Keratinocyte (primary cell): Measurements from ENCODE around the gene EPHB1. TPM values are rescaled to one million over a fixed set of nuclear protein-coding genes. Genes with fewer than 3 reads are reported as not detected.

Experiments used
- DNase-seq: peaks from one replicate; pipeline ENCODE4 v3.0.0-alpha.2; 2011; ENCODE audit warnings: low read depth, missing footprints, low spot score
- FAIRE-seq: peaks from 2 replicates; lab custom pipeline; 2011; peaks lifted over from hg19 to GRCh38; lab: Jason Lieb, UNC
- H2AFZ ChIP-seq: 2 replicates; pipeline ENCODE4 v1.6.0; 2012; ENCODE audit warnings: low read length, control low read depth, inconsistent platforms; ENCODE audit not compliant: control insufficient read depth
- H3K27ac ChIP-seq: 2 replicates; pipeline ENCODE4 v1.5.1; 2011; ENCODE audit warnings: low read length; ENCODE audit not compliant: control insufficient read depth, insufficient read depth
- H3K27me3 ChIP-seq: 3 replicates; pipeline ENCODE4 v1.6.0; 2011; ENCODE audit warnings: low read length; ENCODE audit not compliant: control insufficient read depth, insufficient read depth; ENCODE audit errors: extremely low read depth
- H3K36me3 ChIP-seq, 2 experiments: 2 replicates in 1 of 2; 3 replicates in 1 of 2; pipeline ENCODE4 v1.5.1; 2011; ENCODE audit warnings: low read length in 2 of 2, mild to moderate bottlenecking in 1 of 2; ENCODE audit not compliant: control insufficient read depth in 2 of 2, insufficient read depth in 2 of 2; ENCODE audit errors: extremely low read depth in 1 of 2
- H3K4me1 ChIP-seq: 3 replicates; pipeline ENCODE4 v1.5.1; 2011; ENCODE audit warnings: low read length; ENCODE audit not compliant: control insufficient read depth, insufficient read depth; ENCODE audit errors: extremely low read depth
- H3K4me2 ChIP-seq: 3 replicates; pipeline ENCODE4 v1.6.0; 2011; ENCODE audit warnings: low read depth, low read length; ENCODE audit not compliant: control insufficient read depth, insufficient read depth; ENCODE audit errors: extremely low read depth
- H3K4me3 ChIP-seq, 3 experiments: fragments of 200-600 bp in 1 of 3; sonication (generic) in 1 of 3; 2 replicates in 2 of 3; 3 replicates in 1 of 3; pipeline ENCODE4 v1.5.1; 2011 to 2016; ENCODE audit warnings: low read length in 3 of 3, mild to moderate bottlenecking in 3 of 3, control low read depth in 2 of 3, inconsistent platforms in 1 of 3, low read depth in 1 of 3, mixed read lengths in 1 of 3, mixed run types in 1 of 3, moderate library complexity in 1 of 3; ENCODE audit not compliant: control insufficient read depth in 2 of 3, insufficient read depth in 2 of 3; ENCODE audit errors: extremely low read depth in 1 of 3
- H3K79me2 ChIP-seq: 2 replicates; pipeline ENCODE4 v1.6.0; 2012; ENCODE audit warnings: low read length; ENCODE audit not compliant: control insufficient read depth, insufficient read depth
- H3K9ac ChIP-seq: 3 replicates; pipeline ENCODE4 v1.6.0; 2011; ENCODE audit warnings: low read length; ENCODE audit not compliant: control insufficient read depth, insufficient read depth; ENCODE audit errors: extremely low read depth
- H3K9me1 ChIP-seq: 3 replicates; pipeline ENCODE4 v1.6.0; 2011; ENCODE audit warnings: low read length; ENCODE audit not compliant: control insufficient read depth, insufficient read depth; ENCODE audit errors: extremely low read depth
- H3K9me3 ChIP-seq: 2 replicates; pipeline ENCODE4 v1.5.1; 2012; ENCODE audit warnings: low read depth, low read length; ENCODE audit not compliant: control insufficient read depth
- H4K20me1 ChIP-seq: 3 replicates; pipeline ENCODE4 v1.6.0; 2011; ENCODE audit warnings: low read length; ENCODE audit not compliant: control insufficient read depth, insufficient read depth; ENCODE audit errors: extremely low read depth
- EZH2 ChIP-seq: IDR thresholded peaks from one replicate; pipeline ENCODE4 v1.6.1; 2012; ENCODE audit warnings: inconsistent platforms, mild to moderate bottlenecking, low read length, moderate library complexity
- dilution Hi-C: fragments of 300-500 bp; cut with MboI; formaldehyde crosslinking; loops from one replicate; pipeline ENCODE4 v1.7.0; 2020; ENCODE audit warnings: low sequenced_read_pairs; ENCODE audit not compliant: extremely low pct_ligation_motif_present
- polyA plus RNA-seq, 5 experiments: library from polyadenylated mRNA; depleted of rRNA in 3 of 5; stranded (reverse) in 3 of 5; stranded (forward) in 1 of 5; unstranded in 1 of 5; fragments of >200 nt; gene quantifications; 1 replicate in 1 of 5; 2 replicates in 3 of 5; 3 replicates in 1 of 5; pipeline versions ENCODE4 v1.2.1 to v1.2.3, GENCODE V29; 2011 to 2012; ENCODE audit warnings: missing spikeins in 2 of 5, low read depth in 1 of 5, low replicate concordance in 1 of 5
- TF ChIP-seq, protein P1 (sequence below), 3 experiments: IDR thresholded peaks in 1 of 3; conservative IDR thresholded peaks in 1 of 3; optimal IDR thresholded peaks in 1 of 3; 2 replicates in 2 of 3; 3 replicates in 1 of 3; pipeline versions ENCODE3 to v1.5.1; 2011; ENCODE audit warnings: low read length in 3 of 3, mild to moderate bottlenecking in 3 of 3, moderate library complexity in 2 of 3, control low read depth in 1 of 3, inconsistent platforms in 1 of 3; ENCODE audit not compliant: insufficient read depth in 2 of 3; ENCODE audit errors: extremely low read depth in 1 of 3

EPHB1 gene
- polyA plus RNA-seq, 1 donor (not counting 4 experiments of a cell fraction or from before 2014, with no cell fraction given) = 0.01 TPM

DNA sequence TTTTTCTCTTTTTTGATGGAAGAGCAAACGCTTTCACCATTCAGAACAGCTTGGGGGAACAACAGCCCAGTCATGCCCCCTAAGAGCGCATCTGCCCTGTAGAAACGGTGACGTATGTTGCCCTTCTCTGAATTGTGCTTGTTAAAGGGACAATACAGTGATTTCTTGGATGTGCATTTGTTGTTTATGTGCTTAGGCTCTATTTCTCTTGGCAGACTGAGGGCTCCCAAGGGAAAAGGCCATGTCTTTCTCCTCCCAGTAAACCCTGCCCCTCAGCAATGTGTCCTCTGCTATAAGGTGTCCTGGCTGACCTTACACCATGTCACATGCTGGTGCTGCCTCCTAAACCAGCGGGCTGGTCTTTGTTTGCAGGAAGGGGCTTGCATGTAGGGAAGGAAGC is 346.1 kb downstream of the EPHB1 start:
- Histone ChIP-seq H3K9me3 (no peaks in the 10 kb centered on the region), H4K20me1 (no peaks in the 10 kb centered on the region), H3K9me1 (no peaks in the 10 kb centered on the region), H3K27me3 (no peaks in the 10 kb centered on the region), H3K4me3 (no peak overlapping the region), H3K36me3 (no peaks in the 10 kb centered on the region), H3K4me2 (no peak overlapping the region), H3K79me2 (no peaks in the 10 kb centered on the region), H3K4me1 (no peaks in the 10 kb centered on the region), H3K9ac (no peak overlapping the region), H2AFZ (no peak overlapping the region), H3K27ac (no peak overlapping the region)
- FAIRE-seq = no peak
- no peak for DNase-seq
- dilution Hi-C loops = no loop called here
- no peak for TF ChIP-seq EZH2
- TF ChIP-seq, protein P1, sequence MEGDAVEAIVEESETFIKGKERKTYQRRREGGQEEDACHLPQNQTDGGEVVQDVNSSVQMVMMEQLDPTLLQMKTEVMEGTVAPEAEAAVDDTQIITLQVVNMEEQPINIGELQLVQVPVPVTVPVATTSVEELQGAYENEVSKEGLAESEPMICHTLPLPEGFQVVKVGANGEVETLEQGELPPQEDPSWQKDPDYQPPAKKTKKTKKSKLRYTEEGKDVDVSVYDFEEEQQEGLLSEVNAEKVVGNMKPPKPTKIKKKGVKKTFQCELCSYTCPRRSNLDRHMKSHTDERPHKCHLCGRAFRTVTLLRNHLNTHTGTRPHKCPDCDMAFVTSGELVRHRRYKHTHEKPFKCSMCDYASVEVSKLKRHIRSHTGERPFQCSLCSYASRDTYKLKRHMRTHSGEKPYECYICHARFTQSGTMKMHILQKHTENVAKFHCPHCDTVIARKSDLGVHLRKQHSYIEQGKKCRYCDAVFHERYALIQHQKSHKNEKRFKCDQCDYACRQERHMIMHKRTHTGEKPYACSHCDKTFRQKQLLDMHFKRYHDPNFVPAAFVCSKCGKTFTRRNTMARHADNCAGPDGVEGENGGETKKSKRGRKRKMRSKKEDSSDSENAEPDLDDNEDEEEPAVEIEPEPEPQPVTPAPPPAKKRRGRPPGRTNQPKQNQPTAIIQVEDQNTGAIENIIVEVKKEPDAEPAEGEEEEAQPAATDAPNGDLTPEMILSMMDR (optimal IDR thresholded peaks at IDR 0.05 in 1 of 3, IDR thresholded peaks at IDR 0.05 in 1 of 3, conservative IDR thresholded peaks at IDR 0.05 in 1 of 3; ENCODE audit: extremely low read depth in 1 of 3, insufficient read depth in 2 of 3, low read length in 3 of 3) = no peak

- Histone ChIP-seq H3K9me1 (no peaks in the 10 kb centered on the region), H3K4me3 (no peak overlapping the region), H2AFZ (no peak overlapping the region), H3K27me3 (no peaks in the 10 kb centered on the region), H3K4me1 (no peaks in the 10 kb centered on the region), H4K20me1 (no peaks in the 10 kb centered on the region), H3K9me3 (no peaks in the 10 kb centered on the region), H3K9ac (no peak overlapping the region), H3K4me2 (no peak overlapping the region), H3K27ac (no peak overlapping the region), H3K36me3 (no peaks in the 10 kb centered on the region), H3K79me2 (no peaks in the 10 kb centered on the region)
- DNase-seq (no peak), FAIRE-seq (no peak)
- dilution Hi-C loops = no loop called here
- TF ChIP-seq, protein P1 (optimal IDR thresholded peaks at IDR 0.05 in 1 of 3, IDR thresholded peaks at IDR 0.05 in 1 of 3, conservative IDR thresholded peaks at IDR 0.05 in 1 of 3; ENCODE audit: extremely low read depth in 1 of 3, insufficient read depth in 2 of 3, low read length in 3 of 3) = no peak
- TF ChIP-seq EZH2 = no peak
Measured at GRCh38 chr3:135141672-135142071, 346.6 kb downstream of the EPHB1 start.
